HG02970 (cell line): Measurements from ENCODE around the gene FARS2.
A peak's percentile ranks its signal among the peaks of the same experiment; 100 is the strongest.

Experiments
- ATAC-seq: cut with Tn5 transposase; IDR thresholded peaks from one replicate; pipeline ENCODE4 v1.9.1; 2021; ENCODE audit warnings: mild to moderate bottlenecking, moderate library complexity, moderate number of reproducible peaks; ENCODE audit not compliant: unreplicated experiment, low FRiP score

Gene FARS2

DNA sequence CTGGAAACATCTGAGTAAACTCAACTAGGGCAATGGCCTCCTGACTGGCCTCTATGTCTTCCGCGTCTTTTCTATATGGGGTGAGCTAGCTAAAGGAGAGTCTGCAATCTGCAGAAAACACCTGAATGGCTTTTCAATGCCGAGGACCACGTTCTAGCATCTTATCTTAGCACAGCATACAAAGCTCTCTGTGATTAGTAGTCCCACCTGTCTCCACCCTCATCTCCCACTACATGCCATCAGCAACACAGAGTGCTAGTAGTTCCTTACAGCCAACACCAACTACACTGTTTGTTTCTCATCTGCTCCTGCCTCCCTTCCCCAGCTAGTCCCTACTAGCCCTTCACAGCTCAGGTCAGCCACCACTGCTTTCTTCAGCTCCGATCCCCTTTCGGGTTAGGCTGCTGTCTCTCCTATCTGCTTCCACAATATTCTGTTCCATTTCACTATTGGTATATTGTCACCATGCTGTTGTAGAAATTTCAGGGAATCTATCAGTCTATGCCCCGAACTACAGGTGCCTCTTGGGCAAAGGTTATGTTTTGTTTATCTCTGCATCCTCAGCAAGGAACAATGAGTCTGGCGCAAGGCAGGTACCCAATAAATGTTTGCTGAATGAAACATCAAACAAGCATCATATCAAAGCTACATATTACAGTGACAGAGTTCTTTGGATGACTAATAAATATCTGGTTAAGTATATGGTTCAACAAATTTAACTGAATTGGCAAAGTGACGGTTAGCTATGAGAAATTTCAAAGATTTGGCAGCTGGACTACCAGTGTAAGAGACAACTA, 12.8 kb upstream of the FARS2 start:
- ATAC-seq, result no peak

DNA sequence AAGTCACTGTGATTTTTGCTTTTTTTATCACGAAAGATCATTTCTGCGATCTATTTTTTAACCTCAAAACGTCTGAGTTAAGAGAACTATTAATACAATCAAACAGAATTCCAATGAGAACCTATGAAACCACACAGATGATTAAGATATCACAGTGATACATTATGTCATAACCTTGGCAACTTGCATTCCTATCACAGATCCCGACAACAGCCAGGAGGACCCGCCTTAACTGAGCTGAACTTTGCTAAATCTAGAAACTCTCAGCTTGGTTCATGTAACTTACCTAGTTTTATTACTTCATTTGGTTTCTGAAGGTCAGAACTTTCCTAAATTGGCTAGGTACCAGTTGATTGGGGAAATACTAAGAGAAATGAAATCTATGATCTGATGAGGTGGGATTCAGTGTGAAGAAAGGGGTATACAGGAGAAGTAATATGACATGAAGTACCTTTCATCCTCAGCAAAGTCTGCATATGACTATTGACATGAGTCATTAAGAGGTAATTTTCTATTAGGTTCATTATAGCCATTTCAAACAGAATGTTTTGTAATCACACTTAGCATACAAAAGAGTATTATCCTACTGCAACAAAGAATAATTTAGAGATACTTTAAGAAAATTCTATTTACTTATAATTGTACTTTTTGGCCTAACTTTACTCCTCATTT, 11.7 kb upstream of the FARS2 start:
- no peak for ATAC-seq

DNA sequence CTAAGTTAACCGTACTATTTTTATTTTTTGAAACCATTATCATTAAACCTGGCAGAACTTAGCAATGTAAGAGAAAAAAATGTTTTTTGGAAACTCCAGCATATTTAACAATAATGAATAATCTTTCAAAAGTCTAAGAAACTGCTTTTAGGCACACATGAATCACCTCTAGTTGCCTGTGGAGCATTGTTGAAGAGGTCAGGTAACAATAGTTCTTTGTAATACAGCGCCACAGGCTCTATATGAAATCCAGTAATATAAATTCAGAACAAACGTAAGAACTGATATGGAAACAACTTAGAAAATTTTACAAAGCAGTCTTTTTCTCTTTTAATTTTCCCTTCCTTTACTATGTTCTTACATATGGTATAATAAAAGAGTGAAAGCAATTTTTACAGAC, 10.9 kb upstream of the FARS2 start:
- ATAC-seq, result no peak

DNA sequence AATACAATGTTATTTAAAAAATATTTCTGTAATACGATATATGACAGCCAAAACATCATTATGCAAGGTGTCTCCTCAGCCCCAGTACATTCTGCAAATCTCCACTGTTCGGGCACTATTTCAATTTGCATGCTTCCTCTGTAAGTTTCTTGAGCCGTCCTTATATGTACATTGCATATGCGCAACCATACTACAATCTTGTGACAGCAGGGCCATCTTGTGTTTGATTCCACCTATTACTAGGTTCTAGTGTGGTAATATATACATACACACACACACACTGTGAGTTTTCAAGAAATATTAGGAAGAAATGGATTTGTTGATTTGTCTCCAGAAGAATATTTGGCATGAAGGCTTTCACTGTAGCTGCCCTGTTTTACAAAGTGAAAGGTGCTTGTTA, 10.4 kb upstream of the FARS2 start:
- no peak for ATAC-seq

DNA sequence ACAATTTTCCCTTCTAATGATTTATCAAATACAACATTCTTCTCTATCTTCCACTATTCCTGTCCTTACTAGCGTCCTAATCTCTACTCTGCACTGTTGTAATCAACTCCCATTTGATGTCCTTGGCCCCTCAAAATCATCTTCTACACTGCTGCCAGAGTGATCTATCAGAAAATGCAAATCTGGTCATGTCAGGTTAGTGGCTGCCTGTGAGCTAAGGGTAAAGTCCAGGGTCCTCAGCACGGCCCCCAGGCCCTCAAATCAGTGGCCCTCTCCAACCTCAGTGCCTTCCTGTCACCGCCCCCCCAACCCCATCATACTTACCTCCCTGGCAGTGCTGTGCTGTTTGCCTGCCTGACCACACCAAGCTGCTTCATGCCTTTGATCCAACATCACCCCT, 4.4 kb upstream of the FARS2 start:
- ATAC-seq, result no peak

DNA sequence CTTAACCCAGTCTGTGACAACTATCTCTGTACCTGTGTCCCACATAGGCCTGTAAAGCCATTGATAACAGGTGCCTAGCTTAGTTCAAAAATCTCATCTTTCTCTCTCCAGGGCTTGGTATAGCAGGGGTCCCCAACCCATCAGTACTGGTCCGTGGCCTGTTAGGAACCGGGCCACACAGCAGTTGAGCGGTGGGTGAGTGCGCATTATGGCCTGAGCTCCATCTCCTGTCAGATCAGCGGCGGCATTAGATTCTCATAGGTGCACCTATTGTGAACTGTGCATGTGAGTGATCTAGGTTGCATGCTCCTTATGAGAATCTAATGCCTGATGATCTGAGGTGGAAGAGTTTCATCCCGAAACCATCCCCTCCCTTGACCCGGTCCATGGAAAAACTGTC, 3.9 kb upstream of the FARS2 start:
- ATAC-seq, result no peak

DNA sequence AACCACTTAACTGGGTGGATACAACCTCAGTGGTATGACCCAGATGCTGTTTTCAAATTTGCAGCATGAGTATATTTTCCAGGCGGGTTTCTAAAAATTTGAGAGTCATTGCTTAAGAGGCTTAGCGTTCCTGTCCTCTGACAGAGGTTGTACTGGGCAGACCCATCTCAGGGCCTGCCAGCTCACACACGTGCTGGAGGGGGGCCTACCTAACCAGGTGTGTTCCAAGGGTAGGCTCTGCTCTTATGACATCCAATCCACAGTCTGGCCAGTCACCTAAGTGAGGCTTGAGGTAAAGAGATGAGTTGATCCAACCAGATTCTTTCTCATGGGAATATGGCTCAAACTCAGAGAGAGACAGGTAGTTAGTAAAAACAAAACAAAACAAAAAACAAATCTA, 1.9 kb upstream of the FARS2 start:
- ATAC-seq, result no peak

DNA sequence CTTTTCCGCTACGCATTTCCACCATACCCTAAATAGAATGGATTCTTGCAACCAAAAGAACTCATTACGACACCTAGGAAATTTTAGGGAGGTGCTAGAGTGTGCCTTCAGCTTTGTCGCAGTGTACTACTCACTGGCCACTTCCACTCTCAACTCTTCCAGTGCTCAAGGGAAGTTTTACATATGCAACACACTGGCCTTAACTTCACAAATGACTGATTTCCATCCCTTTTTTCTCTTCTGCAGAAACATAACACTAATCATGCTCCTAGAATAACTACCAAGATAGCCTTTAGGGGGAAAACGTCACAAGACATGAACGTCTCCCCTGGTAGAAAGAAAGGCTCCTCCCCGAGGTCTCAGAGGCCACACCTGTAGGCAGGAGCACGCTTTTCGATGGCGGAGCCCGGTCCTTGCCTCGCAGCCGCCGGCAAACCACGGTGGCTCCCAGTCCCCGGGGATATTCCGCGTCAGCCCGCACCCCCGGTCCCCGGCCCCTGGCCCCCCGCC, 1.1 kb upstream of the FARS2 start:
- ATAC-seq, result peak; percentile 57

DNA sequence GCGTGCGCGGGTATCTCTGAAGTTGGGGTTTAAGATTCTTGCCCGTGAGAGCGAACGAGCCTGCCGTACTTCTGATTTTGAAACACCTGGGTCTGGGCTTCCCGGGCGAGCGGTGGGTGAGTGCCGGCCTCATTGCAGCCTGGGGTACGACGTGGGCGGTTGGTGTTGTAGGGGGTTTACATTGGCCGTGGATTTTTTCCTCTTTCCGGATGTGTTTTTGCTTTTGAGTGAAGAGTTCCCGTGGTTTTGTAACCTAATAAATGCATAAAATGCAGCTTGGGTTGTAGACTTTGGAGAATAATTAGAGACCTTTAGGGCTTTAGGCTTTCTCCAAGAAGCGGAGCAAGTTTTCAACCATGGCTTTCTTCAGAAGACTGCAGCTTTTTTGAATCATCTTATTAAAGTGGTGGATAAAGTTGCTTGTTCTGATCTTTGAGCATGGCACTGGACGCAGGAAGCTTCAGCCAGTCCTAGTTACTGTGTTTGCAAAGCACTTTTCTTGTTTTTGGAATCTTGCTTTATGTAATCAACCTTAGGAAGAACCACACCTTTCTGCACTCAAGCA, 314 bp downstream of the FARS2 start:
- no peak for ATAC-seq

DNA sequence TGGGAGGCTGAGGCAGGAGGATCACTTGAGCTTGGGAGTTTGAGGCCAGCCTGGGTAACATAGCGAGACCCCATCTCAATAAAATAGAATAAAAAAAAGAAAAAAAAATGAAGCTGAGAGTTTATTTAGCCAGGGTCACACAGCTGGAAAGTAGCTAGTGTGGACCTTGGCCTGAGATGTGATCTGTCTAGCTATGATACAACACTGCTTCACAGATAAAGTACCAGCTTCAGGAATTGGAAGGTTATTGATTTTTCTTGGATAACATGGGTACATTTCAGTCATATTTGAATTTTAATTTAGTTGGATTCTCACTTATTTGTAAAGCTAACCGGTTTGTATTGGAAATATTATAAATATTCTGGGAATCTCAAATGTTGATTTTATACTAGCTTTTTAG, 5.1 kb downstream of the FARS2 start:
- no peak for ATAC-seq

DNA sequence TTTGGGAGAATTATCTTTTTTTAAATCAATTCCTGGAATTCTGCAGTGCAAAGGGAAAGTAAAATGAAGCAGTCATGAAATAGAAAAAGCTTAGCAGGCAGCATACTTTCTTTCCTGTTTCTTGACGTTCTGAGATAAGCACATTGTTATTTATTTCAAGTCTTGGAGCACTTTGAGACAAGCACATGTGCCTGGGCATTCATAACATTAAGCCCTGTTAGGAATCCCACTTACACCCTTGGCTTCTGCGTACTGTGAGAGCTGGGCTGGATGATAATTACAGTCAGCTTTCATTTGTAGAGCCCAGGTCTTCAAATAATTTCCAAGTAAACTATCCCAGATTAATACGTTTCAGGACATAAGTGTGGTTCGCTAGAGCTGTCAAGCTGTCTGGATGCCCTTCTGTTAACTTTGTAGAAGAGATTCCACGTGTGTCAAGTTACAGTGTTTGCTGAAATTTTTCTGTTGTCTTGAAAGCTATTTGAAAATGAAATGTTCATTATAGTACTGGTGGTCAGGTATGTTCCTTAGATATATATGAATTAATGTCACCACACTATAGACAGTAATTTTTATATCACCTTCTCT, 8.9 kb downstream of the FARS2 start:
- no peak for ATAC-seq

DNA sequence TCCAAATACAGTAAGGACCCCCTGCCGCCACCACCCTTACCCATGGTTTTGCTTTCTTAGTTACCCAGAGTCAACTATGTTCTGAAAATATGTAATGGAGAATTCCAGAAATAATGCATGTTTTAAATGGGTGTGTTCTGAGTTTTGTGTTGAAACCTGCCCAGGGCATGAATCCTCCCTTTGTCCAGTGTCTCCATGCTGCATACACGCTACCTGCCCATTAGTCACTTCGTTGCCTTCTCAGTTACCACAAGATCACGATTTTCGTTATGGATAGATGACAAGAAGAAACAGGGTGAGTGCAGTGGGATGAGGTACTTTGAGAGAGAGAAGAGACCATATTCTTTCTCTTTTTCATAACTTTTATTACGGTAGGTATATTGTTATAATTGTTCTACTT, 10.6 kb downstream of the FARS2 start:
- ATAC-seq, result no peak

DNA sequence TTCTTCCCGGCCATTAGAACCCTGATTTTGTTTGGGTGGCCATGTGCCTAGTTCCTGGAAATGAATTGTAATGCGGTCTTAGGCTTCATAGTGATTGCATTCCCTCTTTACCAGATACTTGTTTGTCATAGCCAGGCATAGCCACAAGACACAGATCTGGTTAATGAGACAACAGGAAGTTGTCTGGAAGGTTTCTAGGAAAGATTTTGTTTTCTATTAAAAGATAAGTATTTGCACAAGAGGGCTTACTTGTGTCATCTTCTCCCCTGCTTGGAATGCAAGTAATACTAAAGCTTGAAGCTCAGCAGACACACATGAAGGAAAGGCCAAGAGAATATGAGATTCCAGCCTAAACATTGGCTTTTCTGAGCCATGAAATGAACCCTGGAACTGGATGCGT, 12.9 kb downstream of the FARS2 start:
- ATAC-seq, result no peak

DNA sequence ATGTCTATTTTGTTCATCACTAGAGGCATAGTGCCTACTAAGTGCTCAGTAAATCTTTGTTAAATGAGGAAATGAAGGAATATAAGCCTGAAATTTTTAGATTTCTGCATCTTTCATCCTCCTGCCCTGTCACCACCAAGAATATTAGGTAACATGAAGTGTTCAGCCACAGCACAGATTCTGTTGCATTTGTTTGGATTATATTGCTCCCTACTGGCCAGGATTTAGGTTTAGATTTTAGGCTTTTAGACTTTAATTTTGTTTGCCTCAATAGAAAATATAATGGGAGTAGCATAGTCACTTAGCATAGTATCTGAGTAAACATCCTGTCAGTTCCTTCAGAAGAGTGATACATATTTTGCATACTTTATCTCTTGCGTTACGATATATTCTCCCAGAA, 14.2 kb downstream of the FARS2 start:
- no peak for ATAC-seq

DNA sequence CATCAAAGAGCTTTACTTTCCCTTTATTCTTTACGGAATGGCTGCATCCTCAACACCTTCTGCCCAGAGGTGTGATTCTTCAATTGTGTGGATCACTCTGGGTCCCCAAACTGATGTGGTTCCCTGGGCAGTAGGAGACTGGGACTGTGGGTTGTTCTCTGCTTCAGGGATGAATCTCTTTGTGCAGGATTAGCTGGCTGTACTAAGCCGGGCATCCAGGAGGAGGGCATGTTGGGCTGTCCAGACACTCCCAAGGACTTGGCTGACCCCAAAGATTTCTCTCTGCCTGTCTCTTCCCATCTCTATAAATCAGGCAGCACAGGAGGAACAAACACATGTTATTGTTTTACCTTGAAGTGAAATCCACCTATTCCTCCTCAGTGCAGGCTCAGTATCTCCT, 15.3 kb downstream of the FARS2 start:
- ATAC-seq, result no peak

DNA sequence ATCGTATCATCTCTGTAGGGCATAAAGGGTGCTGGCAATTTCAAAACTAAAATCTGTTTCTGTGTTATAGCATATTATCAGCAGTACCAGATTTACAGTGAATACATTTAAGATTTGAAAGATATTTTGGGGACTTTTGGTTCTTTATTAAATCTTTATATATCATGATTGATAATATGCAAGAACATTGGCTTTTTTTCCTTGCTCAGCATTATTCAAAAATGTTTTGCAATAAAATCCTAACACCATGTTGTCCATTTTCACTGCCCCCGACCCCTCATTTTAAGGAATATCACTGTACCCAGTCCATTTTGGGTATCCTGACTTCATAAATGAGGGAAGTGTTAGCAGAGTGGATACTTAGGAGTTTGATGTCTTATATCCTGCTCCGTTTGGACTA, 16.3 kb downstream of the FARS2 start:
- ATAC-seq, result no peak

DNA sequence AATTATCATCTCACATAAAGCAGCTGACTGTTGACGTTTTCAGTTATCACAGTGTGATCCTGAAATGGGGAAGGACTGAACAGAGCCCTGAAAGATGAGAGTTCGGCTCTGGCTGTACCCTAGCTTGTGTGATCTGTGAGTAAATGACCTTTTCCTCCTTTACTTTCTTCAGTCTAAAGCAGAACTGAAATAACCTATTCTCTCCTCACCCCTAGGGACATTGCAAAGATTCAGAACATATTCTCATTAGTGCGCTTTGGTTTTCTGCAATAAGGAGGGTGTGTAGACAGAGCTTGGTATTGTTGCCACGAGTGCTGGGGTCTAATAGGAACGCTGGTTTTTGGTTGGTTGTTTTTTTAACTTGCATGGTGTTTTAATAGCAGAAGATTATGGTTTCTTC, 16.7 kb downstream of the FARS2 start:
- ATAC-seq, result no peak

DNA sequence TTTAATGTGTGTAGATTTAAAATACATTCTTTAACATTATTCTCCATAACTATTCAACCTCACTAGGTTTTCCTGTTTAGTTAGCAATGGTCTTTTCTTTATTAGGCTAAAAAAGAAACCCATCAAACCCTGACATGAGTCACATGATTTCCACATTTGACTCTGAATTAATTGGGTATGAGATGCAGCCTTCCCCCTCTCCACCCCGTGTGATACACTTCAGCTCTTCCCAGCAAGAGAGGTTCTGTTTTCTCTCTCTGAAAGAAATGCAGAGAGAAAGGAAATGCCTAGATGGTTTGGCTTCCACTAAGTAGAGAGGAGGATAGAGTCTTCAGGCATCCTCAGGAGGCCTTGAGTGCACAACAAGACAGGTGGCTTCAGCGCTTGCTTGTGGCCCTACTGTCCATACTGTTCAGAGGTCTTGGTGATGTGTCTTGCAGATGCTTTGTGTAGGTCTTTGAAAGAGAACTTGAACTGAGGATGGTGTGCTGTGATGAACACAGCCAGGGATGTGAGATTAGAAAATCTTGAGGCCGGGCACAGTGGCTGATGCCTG, 17.3 kb downstream of the FARS2 start:
- no peak for ATAC-seq

DNA sequence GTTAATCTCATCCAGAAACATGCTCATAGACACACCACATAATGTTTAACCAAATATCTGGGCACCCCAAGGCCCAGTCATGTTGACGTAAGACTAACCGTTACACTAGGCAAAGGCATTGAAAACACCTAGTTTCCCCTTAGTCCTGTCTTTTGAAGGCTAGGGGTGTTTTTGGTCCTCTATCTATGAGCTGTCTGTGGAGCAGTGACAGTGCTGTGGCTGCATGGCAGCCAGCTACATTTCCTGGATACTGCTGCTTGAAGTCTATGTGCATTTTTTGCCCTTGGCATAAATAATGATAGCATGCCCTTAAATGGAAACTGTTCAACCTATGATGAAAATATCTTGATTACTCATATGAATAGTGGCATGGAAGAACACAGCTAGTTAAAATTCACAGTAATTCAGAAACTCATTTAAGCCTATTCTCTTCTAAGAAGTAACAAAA, 18.6 kb downstream of the FARS2 start:
- ATAC-seq, result no peak

DNA sequence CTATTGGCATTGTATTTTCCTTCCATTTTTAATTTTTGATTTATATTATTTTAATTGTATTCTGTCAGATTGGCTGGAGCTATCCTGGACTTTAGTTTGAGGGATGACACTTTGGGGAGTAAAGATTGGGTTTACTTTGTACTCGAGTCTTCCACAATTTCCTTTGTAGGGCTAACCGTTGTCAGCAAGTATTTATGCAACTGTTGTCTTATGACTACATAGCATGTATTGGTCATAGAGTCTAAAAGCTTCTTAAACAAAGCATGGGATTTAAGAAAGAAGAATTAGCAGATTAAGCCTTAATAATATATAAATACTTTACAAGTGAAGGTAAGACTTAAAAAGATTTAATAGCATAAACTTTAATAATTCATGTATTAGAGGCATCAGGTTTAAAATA, 19.6 kb downstream of the FARS2 start:
- no peak for ATAC-seq

DNA sequence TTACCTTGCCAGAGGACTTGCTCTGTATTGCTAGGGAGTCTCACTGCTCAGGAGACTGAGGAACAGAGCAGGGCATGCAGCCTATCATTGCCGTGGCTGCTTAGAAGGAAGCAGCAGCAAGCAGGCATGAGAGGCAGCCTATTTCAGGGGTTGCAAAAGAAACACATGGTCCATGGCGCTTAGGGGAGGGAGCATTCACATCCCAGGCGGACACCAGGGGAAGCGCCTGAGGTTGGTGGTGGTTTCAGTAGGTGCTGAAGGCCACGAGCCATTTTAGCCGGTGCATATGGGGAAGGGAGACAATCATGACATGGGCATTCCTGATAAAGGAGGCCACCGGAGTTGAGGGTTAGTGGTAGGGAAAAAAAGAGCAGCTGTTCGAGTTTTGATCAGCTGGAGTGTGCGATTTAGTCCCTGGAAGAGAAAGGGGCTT, 20.9 kb downstream of the FARS2 start:
- no peak for ATAC-seq
